H1 (cell line): ENCODE results near the gene TRDN. TPM values are rescaled to one million over a fixed set of nuclear protein-coding genes. Genes with fewer than 3 reads are reported as not detected.

Experiments
- CTCF ChIA-PET: fragments of 300-600 bp; sonication (Branson Sonifier 250); formaldehyde crosslinking; loops from one replicate; lab custom pipeline; 2021; ENCODE audit not compliant: partially characterized antibody; lab: Charles Lee
- POLR2A ChIA-PET: fragments of 300-600 bp; sonication (Branson Sonifier 250); formaldehyde crosslinking; loops from one replicate; lab custom pipeline; 2021; ENCODE audit warnings: inconsistent platforms; ENCODE audit not compliant: partially characterized antibody; lab: Charles Lee
- DNase-seq, 2 experiments: peaks; one replicate each; pipeline versions ENCODE4 v3.0.0 to v3.0.0-alpha.2; 2010 to 2022; ENCODE audit warnings: low spot score in 2 of 2, low read depth in 1 of 2, mixed read lengths in 1 of 2
- FAIRE-seq: peaks from 2 replicates; lab custom pipeline; 2011; peaks lifted over from hg19 to GRCh38; lab: Jason Lieb, UNC
- H2AFZ ChIP-seq: 2 replicates; pipeline ENCODE4 v1.8.1; 2012; ENCODE audit warnings: low read length, inconsistent platforms
- H2AK5ac ChIP-seq: 2 replicates; pipeline ENCODE4 v1.6.1; 2013; ENCODE audit warnings: low read depth, low read length
- H2BK120ac ChIP-seq: replicated peaks from 2 replicates; pipeline ENCODE3; 2013; ENCODE audit warnings: low read depth, low read length, inconsistent platforms
- H2BK12ac ChIP-seq: 2 replicates; pipeline ENCODE4 v1.6.1; 2013; ENCODE audit warnings: low read depth, low read length
- H2BK15ac ChIP-seq: 2 replicates; pipeline ENCODE4 v1.6.1; 2013; ENCODE audit warnings: low read length
- H2BK20ac ChIP-seq: 2 replicates; pipeline ENCODE4 v1.6.1; 2013; ENCODE audit warnings: low read length
- H2BK5ac ChIP-seq: 2 replicates; pipeline ENCODE4 v1.6.1; 2013; ENCODE audit warnings: low read depth, low read length
- H3K14ac ChIP-seq: 2 replicates; pipeline ENCODE4 v1.6.1; 2013; ENCODE audit warnings: inconsistent platforms; ENCODE audit not compliant: insufficient read length
- H3K18ac ChIP-seq: 2 replicates; pipeline ENCODE4 v1.6.1; 2013; ENCODE audit warnings: low read length; ENCODE audit errors: extremely low read depth
- H3K23ac ChIP-seq: 2 replicates; pipeline ENCODE4 v1.6.1; 2013; ENCODE audit warnings: inconsistent platforms; ENCODE audit not compliant: insufficient read length
- H3K23me2 ChIP-seq: 2 replicates; pipeline ENCODE4 v1.6.1; 2013; ENCODE audit warnings: low read depth, low read length
- H3K27ac ChIP-seq: 2 replicates; pipeline ENCODE4 v1.6.1; 2011; ENCODE audit warnings: low read depth, low read length, inconsistent platforms
- H3K27me3 ChIP-seq, 4 experiments: replicated peaks in 1 of 4; 1 replicate in 1 of 4; 2 replicates in 3 of 4; pipeline versions ENCODE4 v1.6.1 to v1.8.1; 2011 to 2013; ENCODE audit warnings: low read length in 3 of 4, mild to moderate bottlenecking in 3 of 4, inconsistent platforms in 2 of 4, mixed read lengths in 2 of 4, moderate library complexity in 1 of 4; ENCODE audit not compliant: control insufficient read depth in 3 of 4, insufficient read depth in 3 of 4; ENCODE audit errors: extremely low read depth in 1 of 4
- H3K36me3 ChIP-seq, 4 experiments: 2 replicates each; pipeline versions ENCODE4 v1.6.1 to v1.8.1; 2011 to 2013; ENCODE audit warnings: mild to moderate bottlenecking in 4 of 4, low read length in 3 of 4, moderate library complexity in 2 of 4, control low read depth in 1 of 4, inconsistent platforms in 1 of 4; ENCODE audit not compliant: insufficient read depth in 4 of 4, control insufficient read depth in 2 of 4
- H3K4ac ChIP-seq: replicated peaks from 2 replicates; pipeline ENCODE3; 2013; ENCODE audit warnings: low read length, low read depth, mixed read lengths, inconsistent platforms; ENCODE audit not compliant: insufficient read length
- H3K4me1 ChIP-seq, 4 experiments: replicated peaks in 1 of 4; 1 replicate in 1 of 4; 2 replicates in 3 of 4; pipeline versions ENCODE4 v1.6.1 to v1.8.1; 2011 to 2013; ENCODE audit warnings: low read length in 3 of 4, inconsistent platforms in 2 of 4, mixed read lengths in 1 of 4; ENCODE audit not compliant: insufficient read depth in 4 of 4, control insufficient read depth in 3 of 4
- H3K4me2 ChIP-seq, 2 experiments: 2 replicates each; pipeline versions ENCODE4 v1.6.1 to v1.8.1; 2011 to 2013; ENCODE audit warnings: low read depth in 2 of 2, low read length in 2 of 2, control low read depth in 1 of 2, inconsistent platforms in 1 of 2, mild to moderate bottlenecking in 1 of 2; ENCODE audit not compliant: insufficient read depth in 1 of 2
- H3K4me3 ChIP-seq, 4 experiments: fragments of 200-600, 300-600 bp in 1 of 4; sonication (generic), shearing (Covaris generic), sonication (Bioruptor Twin) in 1 of 4; 2 replicates each; pipeline versions ENCODE4 v1.5.1 to v1.8.1; 2011 to 2016; ENCODE audit warnings: low read length in 4 of 4, low read depth in 3 of 4, control low read depth in 2 of 4, inconsistent platforms in 2 of 4, mild to moderate bottlenecking in 2 of 4, mixed read lengths in 1 of 4, moderate library complexity in 1 of 4; ENCODE audit not compliant: insufficient read depth in 2 of 4; ENCODE audit errors: extremely low read depth in 1 of 4
- H3K56ac ChIP-seq: replicated peaks from 2 replicates; pipeline ENCODE3; 2013; ENCODE audit warnings: low read depth, mild to moderate bottlenecking, mixed read lengths, low read length, inconsistent platforms; ENCODE audit not compliant: insufficient read length
- H3K79me1 ChIP-seq: 2 replicates; pipeline ENCODE4 v1.6.1; 2013; ENCODE audit warnings: low read depth, low read length, control low read depth
- H3K79me2 ChIP-seq, 2 experiments: 2 replicates each; pipeline versions ENCODE4 v1.6.1 to v1.8.1; 2012 to 2013; ENCODE audit warnings: low read length in 2 of 2, mild to moderate bottlenecking in 2 of 2, inconsistent platforms in 1 of 2; ENCODE audit not compliant: insufficient read depth in 2 of 2, control insufficient read depth in 1 of 2
- H3K9ac ChIP-seq, 4 experiments: replicated peaks in 1 of 4; 1 replicate in 1 of 4; 2 replicates in 3 of 4; pipeline versions ENCODE4 v1.6.1 to v1.8.1; 2011 to 2013; ENCODE audit warnings: low read depth in 3 of 4, low read length in 3 of 4, control low read depth in 2 of 4, mild to moderate bottlenecking in 2 of 4, moderate library complexity in 2 of 4, inconsistent platforms in 1 of 4; ENCODE audit errors: extremely low read depth in 1 of 4
- H3K9me3 ChIP-seq, 2 experiments: 2 replicates each; pipeline versions ENCODE4 v1.6.1 to v1.8.1; 2012 to 2013; ENCODE audit warnings: mild to moderate bottlenecking in 2 of 2, moderate library complexity in 2 of 2, control low read depth in 1 of 2, inconsistent platforms in 1 of 2, low read depth in 1 of 2, low read length in 1 of 2, mixed read lengths in 1 of 2; ENCODE audit not compliant: insufficient read depth in 2 of 2
- H4K20me1 ChIP-seq, 2 experiments: replicated peaks in 1 of 2; 2 replicates each; pipeline versions ENCODE3 to v1.8.1; 2011 to 2013; ENCODE audit warnings: inconsistent platforms in 2 of 2, low read length in 2 of 2, mild to moderate bottlenecking in 1 of 2; ENCODE audit not compliant: insufficient read depth in 2 of 2, control insufficient read depth in 1 of 2
- H4K5ac ChIP-seq: 2 replicates; pipeline ENCODE4 v1.6.1; 2013; ENCODE audit warnings: low read length, low read depth, mixed read lengths, inconsistent platforms; ENCODE audit not compliant: insufficient read length
- H4K8ac ChIP-seq: 2 replicates; pipeline ENCODE4 v1.8.0; 2013; ENCODE audit warnings: mild to moderate bottlenecking, moderate library complexity, low read length, inconsistent platforms; ENCODE audit not compliant: insufficient read depth; ENCODE audit errors: extremely low read depth
- H4K91ac ChIP-seq: replicated peaks from 2 replicates; pipeline ENCODE3; 2013; ENCODE audit warnings: low read length, mixed read lengths, inconsistent platforms; ENCODE audit not compliant: insufficient read length
- BCL11A ChIP-seq, 2 experiments: IDR thresholded peaks; one replicate each; pipeline ENCODE4 v1.6.1; 2011; ENCODE audit warnings: low read depth in 2 of 2, low read length in 2 of 2, mild to moderate bottlenecking in 2 of 2
- CEBPB ChIP-seq: IDR thresholded peaks from 2 replicates; pipeline ENCODE4 v1.6.1; 2012; ENCODE audit warnings: low read depth, low read length
- CHD2 ChIP-seq: IDR thresholded peaks from 2 replicates; pipeline ENCODE4 v1.6.1; 2012; ENCODE audit warnings: low read length, improper control_type of control experiment
- FOSL1 ChIP-seq: IDR thresholded peaks from 2 replicates; pipeline ENCODE4 v1.6.1; 2011; ENCODE audit warnings: mild to moderate bottlenecking, low read depth, low read length, moderate library complexity; ENCODE audit not compliant: insufficient read depth
- KDM4A ChIP-seq: IDR thresholded peaks from one replicate; pipeline ENCODE4 v1.7.1; 2012; ENCODE audit warnings: low read depth, mild to moderate bottlenecking, moderate library complexity, low read length, inconsistent platforms; ENCODE audit not compliant: severe bottlenecking
- RAD21 ChIP-seq, 2 experiments: IDR thresholded peaks in 1 of 2; conservative IDR thresholded peaks in 1 of 2; 2 replicates each; pipeline ENCODE4 v1.6.1; 2011; ENCODE audit warnings: low read depth in 2 of 2, low read length in 2 of 2, improper control_type of control experiment in 1 of 2, inconsistent platforms in 1 of 2, mild to moderate bottlenecking in 1 of 2, moderate library complexity in 1 of 2
- RBBP5 ChIP-seq: IDR thresholded peaks from 2 replicates; pipeline ENCODE4 v1.7.1; 2012; ENCODE audit warnings: low read depth, mild to moderate bottlenecking, inconsistent platforms, low read length, moderate library complexity, borderline replicate concordance
- SIN3A ChIP-seq, 2 experiments: IDR thresholded peaks in 1 of 2; conservative IDR thresholded peaks in 1 of 2; 2 replicates each; pipeline ENCODE4 v1.6.1; 2011 to 2012; ENCODE audit warnings: low read length in 2 of 2, improper control_type of control experiment in 1 of 2, low read depth in 1 of 2, mild to moderate bottlenecking in 1 of 2
- SRF ChIP-seq: IDR thresholded peaks from 2 replicates; pipeline ENCODE4 v1.6.1; 2011; ENCODE audit warnings: mild to moderate bottlenecking, low read depth, low read length, moderate library complexity
- SUZ12 ChIP-seq: fragments of 200-600 bp; sonication (generic); IDR thresholded peaks from 2 replicates; pipeline ENCODE4 v1.6.1; 2012; ENCODE audit warnings: mild to moderate bottlenecking, inconsistent platforms, low read length, moderate library complexity, mixed read lengths
- TBP ChIP-seq: IDR thresholded peaks from 2 replicates; pipeline ENCODE4 v1.6.1; 2011; ENCODE audit warnings: low read depth, low read length, improper control_type of control experiment
- TEAD4 ChIP-seq: IDR thresholded peaks from 2 replicates; pipeline ENCODE4 v1.6.1; 2012; ENCODE audit warnings: low read depth, low read length, inconsistent platforms, mixed read lengths
- WGBS, 2 experiments: shearing (Covaris generic) in 1 of 2; methylation state at CpG; one replicate each; pipeline versions ENCODE4 v1.1.6 to v1.1.7; 2013 to 2015; ENCODE audit warnings: low lambda C conversion rate in 2 of 2, mixed read lengths in 2 of 2, inconsistent platforms in 1 of 2, low coverage in 1 of 2, missing lambda C conversion rate in 1 of 2; ENCODE audit not compliant: insufficient replicate concordance in 2 of 2, insufficient coverage in 1 of 2, insufficient read length in 1 of 2; ENCODE audit errors: extremely low coverage in 1 of 2, missing lambda C conversion rate in 1 of 2; 5-methylcytosine and 5-hydroxymethylcytosine counted together
- polyA plus RNA-seq, 7 experiments: library from polyadenylated mRNA; depleted of rRNA in 3 of 7; stranded (reverse) in 5 of 7; unstranded in 2 of 7; fragments of >200 nt in 5 of 7; fragments of 200-250 nt in 2 of 7; gene quantifications; 1 replicate in 5 of 7; 2 replicates in 1 of 7; 4 replicates in 1 of 7; pipeline versions ENCODE4 v1.2.1 to v1.2.3, GENCODE V29; 2011 to 2013; ENCODE audit warnings: missing spikeins in 2 of 7, mixed read lengths in 2 of 7
- total RNA-seq: library from RNA; stranded (reverse); fragmentation: NEBNext Ultra II Directional; extraction: Animal tissue kit (Norgen Biotek cat#: 25700); gene quantifications from 2 replicates; pipeline ENCODE4 v1.2.1, GENCODE V29; 2021

Gene TRDN
- total and polyA plus RNA-seq, 2 of the 8 experiments (the other 6 are each of a cell fraction or from before 2014, with no cell fraction given), result 1.6 to 41.6 TPM

- Histone ChIP-seq H3K4me2 (no peak overlapping the region), H4K91ac (no peak overlapping the region), H3K4me1 (no peaks in the 10 kb centered on the region), H3K23me2 (no peaks in the 10 kb centered on the region), H2AK5ac (no peak overlapping the region), H3K56ac (no peak overlapping the region), H2BK120ac (no peak overlapping the region), H3K27me3 (no peaks in the 10 kb centered on the region), H4K20me1 (no peaks in the 10 kb centered on the region), H2BK12ac (no peak overlapping the region), H3K23ac (no peak overlapping the region), H2BK15ac (no peak overlapping the region), H3K79me1 (no peaks in the 10 kb centered on the region), H3K4me3 (no peak overlapping the region), H3K9ac (no peak overlapping the region), H2BK20ac (no peak overlapping the region), H3K14ac (no peak overlapping the region), H4K5ac (no peak overlapping the region), H2BK5ac (no peak overlapping the region), H3K18ac (no peak overlapping the region), H3K27ac (no peak overlapping the region), H3K9me3 (no peaks in the 10 kb centered on the region), H2AFZ (0 out of 2 replicates have a peak overlapping the region, but pooled peaks have one; percentile 62), H3K36me3 (no peaks in the 10 kb centered on the region), H3K4ac (no peak overlapping the region), H4K8ac (no peak overlapping the region), H3K79me2 (no peaks in the 10 kb centered on the region)
- WGBS, 2 experiments, result 88% methylated on average over 1 of the region's 1 CpG; no CpG with 5 or more reads in 1 of the 2 experiments
- TF ChIP-seq BCL11A (IDR thresholded peaks at IDR 0.05; ENCODE audit: low read depth in 2 of 2, low read length in 2 of 2) (no peak), CEBPB (no peak), TBP (no peak), RBBP5 (no peak), RAD21 (IDR thresholded peaks at IDR 0.05 in 1 of 2, conservative IDR thresholded peaks at IDR 0.05 in 1 of 2; ENCODE audit: low read depth in 2 of 2, low read length in 2 of 2) (no peak), FOSL1 (no peak), CHD2 (no peak), SRF (no peak), TEAD4 (no peak), SUZ12 (no peak), SIN3A (conservative IDR thresholded peaks at IDR 0.05 in 1 of 2, IDR thresholded peaks at IDR 0.05 in 1 of 2; ENCODE audit: low read depth in 1 of 2, low read length in 2 of 2) (no peak), KDM4A (no peak)
- POLR2A ChIA-PET, result no interaction called here
- FAIRE-seq, result no peak
- CTCF ChIA-PET, result no interaction called here
- no peak for DNase-seq
These were observed 155.8 kb downstream of the TRDN start for GRCh38 chr6:123480986-123481385.
